Measurements from ENCODE around the gene GNAQ.

The GNAQ gene

DNA sequence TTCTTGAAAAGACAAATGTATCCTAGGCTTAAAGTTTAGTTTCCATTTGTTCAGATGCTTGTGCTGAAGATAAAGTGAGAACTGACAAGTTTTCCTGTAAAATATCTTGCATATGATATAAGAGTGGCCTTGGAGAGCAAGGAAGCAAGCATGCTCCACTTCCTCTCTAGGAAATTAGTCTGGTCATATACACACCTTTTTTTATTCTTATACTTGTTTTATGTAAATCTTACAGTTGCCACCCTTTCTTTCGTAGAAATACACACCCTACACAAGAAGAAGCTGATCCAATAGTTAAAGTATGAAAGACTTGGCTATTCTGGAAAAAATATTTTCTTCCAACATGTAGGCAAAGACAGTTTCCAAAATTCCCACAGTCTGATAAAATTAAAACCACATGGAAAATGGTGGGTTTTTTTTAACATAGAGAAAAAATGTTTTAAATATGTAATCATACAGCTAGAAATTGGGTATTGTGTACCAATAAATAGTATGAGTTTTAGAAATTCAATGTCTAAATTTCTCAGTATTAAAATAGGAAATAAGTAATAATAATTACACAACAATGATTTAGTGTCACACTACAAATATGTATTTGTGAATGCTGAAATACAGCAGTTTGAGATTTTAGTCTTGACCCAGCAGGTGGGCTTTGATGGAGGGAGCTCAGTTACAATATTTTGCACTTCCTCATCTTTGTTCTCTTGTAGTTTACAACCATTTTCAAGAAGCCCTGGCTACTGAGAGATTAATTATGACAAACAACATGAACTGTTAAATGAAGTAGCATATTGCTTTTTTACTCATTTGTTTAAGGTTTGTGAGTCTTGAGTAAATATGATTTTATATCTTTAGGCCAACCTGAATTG, 197.8 kb downstream of the GNAQ start:
- DNase-seq, result no peak

DNA sequence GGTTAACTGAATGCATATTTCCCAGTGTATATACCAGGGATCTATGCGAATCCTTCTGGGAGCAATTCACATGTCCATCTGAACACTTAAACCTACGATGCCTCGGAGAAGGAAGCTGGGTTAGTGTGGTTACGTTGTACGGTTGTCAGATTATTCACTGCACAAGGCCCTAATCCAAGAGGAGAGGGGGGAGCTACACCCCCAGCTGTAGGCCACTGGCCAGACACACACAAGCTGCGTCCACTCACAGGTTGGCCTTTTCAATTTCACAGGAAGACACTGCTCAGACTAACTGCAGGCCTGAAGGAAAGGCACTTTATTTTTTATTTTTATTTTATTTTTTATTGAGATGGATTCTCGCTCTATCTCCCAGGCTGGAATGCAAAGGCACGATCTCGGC, 199.0 kb downstream of the GNAQ start:
- no peak for DNase-seq

DNA sequence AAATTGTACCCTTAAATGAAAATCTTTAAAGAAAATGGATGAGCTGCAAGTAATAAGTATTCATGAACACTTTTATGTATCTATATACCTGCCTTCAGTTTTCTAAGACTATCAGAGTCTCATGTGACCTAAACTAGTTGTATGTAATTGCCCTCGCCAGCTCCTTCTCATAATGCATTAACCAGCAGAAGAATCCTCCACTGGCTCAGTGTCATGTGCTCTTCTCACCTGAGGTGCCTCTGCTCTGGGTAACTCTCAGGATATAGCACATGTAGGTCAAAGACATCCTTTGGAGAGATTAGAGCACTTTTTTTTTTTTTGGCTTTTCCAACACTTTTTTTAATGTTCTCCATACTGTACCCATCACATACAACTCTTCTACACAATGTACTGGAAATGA, 199.8 kb downstream of the GNAQ start:
- no peak for DNase-seq

DNA sequence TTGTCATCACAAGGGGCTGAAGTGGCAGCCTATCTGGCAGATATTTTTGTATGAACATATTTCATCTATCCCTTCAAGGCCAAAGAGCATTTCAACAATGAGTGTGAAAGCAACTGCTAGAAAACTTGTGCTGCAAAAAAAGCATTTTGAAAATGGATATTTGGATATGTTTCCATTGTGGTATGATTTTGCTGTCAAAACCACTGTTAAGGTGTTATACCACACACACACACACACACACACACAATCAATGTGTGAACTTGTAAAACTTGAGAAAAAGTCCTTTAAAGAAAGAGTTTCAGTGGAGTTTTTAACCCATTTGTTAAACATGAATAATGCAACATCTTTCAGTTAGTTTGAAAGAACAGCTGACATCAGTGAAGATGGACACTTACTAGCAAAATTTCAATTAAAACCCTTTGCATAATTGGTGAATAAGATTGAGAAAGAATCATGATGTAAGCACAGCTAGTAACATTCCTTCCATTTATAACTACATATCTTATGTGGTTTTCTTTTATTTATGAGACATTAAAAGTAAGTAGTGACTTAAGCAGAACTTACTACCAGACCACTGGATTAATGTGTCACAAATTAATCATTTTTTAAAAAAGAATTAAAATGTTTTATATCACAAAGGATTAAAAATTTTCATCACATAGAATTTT, 200.9 kb downstream of the GNAQ start:
- DNase-seq, result no peak

DNA sequence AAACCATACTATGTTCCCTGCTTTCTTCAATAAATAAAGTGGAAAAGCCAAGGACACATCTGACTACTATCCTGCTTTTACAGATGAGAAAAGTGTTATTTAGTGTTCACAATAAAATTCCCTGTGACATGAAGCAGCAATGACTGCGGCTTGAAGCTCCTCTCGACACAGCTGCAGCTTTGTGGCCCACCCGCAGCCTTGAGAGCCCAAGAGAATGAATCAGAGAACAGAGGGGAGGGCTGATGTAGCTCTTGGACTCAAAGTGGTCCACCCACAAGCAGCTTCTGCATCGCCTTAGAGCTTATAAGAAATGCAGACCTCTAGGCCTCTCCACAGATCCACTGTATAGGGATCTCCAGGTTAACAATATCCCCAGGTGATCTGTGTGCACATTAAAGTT, 202.2 kb downstream of the GNAQ start:
- DNase-seq, result no peak

DNA sequence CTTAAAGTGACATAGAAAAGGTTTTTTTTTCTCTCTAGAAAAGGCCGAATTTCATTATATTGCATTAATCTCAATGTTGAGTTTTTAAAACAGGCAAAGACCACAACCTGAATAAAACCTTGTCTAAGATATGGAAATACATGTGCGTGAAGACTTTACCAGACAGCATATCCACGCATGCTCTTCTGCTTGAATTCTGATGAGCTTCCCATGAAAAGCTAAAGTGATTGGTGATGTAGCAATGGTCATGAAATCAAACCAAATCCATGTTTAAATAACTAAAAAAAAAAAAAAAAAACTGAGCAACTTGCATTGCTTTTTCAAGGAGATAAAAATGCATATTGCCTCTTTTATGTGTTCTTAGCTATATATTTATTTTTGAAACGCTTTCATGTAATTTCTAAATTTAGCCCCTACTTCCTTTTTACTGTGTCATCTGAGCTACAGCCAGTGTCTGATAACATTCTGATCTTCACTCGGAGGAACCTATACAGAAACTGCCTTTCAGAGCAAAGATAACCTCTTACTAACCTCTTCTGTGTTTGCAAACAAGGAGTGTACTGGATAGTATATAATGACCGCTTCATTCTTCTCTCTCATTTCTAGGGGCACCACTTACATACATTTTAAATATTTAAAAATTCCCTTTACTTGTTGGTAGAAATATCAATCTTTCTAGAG, 204.4 kb downstream of the GNAQ start:
- no peak for DNase-seq

DNA sequence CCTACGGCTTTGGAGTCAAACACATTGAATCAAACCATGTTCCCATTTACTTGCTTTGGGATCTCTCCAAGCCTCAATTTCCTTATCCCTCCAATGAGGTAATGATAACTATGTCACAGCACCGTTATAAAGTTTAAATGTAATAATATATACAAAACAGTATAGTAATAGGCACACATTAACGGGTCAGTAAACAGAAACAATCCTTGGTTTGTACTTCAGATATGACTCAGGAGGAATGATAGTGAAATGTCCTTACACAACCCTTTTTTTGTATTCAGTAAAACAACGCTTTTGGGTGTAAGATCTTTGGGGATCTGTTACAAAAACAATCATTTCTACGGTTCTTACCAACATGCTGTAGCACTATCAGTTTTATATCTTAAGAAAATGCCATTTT, 205.0 kb downstream of the GNAQ start:
- no peak for DNase-seq

DNA sequence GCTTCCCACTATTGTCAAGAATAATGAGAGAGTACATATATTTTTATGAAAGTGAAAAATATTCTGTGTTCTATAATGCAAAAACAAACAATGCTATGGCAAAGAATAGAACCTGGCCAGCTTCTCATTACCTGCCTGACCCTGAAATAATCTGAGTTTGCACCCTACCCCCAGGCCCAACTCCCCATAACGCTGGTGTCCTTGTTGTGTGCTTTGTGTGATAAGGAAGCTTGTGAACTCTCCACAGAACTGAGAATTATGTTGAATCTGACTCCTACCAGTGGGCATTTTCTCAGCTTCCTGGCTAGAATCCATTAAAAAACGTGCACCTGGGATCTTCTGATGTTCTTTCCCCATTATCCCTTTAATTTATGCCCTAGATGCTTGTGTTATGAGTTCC, 205.5 kb downstream of the GNAQ start:
- DNase-seq, result no peak

DNA sequence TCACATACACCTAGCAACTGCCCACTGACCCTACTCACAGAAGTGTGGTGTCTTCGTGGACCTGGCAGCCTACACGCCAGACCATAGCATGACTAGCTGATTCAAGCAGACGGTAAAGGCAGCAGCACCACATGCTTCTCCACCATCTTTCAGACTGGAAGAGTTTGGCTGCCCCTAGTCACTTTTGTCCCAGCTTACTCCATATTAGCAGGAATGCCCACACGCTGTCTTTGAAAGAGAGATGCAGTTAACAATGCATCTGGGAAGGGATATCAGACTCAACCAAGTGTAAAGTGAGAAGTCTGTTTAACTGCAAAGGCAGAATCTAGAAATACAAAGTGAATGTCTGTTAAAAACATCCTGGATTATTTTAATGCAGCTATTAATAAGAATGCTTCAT, 206.2 kb downstream of the GNAQ start:
- no peak for DNase-seq

DNA sequence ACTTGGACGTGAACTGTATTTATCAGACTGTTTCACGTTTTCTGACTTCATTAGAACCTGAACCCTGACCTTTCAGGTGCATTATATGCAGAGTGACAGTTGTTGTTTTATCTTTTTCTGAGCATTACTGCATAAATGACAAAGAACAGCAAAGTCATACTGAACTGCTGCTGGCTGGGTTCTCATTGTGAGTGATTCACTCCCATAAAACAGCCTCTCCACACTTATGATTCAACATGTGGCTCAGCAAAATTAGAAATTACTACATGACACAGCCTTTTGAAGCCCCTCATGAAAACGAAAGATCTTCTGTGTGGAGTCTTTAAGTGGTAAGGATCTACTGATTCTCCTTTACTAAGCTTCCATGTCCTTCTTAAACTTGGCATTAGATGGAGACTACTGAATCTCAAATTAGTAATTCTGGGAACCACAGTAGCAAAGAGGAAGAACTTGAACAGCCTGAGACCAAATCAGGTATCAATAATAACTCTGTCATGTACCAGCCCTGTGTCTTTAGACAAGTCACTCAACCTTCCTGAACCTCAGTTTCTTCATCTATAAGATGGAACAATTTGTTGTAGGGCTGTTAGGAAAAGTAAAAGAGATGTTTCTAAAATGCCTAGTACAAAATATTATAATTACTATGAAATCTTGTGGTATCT, 211.2 kb downstream of the GNAQ start:
- no peak for DNase-seq

DNA sequence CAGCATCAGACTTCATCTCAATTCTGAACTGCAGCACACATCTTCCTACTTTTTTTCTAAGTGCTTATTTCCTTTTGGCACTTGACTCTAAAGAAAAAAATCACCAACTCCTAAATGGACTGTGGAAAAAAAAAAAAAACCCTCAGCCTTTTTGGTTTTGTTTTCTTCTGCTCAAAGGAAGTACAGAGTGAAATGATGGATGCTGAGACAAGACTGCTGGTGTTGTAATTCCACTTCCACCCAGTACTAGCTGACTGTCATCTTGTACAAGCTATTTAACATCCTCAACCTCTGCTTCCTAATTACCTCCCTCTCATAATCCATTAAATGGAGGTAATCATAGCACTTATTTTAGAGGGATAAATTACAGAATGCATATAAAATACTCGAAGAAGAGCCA, 212.0 kb downstream of the GNAQ start:
- no peak for DNase-seq

DNA sequence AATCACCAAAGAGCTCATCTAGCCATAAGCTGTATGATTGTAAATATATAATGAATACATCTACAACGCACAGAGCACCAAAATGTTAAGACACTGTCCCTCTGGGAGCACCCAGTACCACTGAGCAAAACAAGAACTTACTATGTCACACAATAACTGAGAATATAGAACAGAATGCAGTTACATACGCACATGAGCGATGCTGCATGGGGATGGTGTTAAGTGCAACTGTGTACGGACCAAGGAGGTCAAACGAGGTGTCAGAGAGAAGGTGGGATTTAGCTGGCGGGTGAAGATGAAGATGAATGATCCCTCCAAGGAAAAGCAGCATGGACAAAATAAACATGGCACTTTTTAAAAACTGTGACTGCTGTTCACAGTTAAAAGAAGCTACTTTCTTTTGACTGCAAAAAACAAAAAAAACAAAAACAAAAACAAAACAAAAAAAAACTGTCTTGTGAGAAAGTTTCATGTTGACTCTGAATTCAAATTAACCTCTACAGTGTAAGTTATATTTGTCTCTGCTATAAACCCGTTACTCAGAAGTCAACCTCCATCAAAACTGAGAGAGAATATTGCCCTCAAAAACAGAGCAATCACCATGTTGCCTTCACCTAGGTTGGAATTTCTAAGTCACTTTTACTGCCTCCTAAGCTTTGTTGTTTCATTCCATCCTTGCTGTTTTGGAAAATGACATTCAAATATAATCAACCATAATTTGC, 213.9 kb downstream of the GNAQ start:
- DNase-seq, result no peak

DNA sequence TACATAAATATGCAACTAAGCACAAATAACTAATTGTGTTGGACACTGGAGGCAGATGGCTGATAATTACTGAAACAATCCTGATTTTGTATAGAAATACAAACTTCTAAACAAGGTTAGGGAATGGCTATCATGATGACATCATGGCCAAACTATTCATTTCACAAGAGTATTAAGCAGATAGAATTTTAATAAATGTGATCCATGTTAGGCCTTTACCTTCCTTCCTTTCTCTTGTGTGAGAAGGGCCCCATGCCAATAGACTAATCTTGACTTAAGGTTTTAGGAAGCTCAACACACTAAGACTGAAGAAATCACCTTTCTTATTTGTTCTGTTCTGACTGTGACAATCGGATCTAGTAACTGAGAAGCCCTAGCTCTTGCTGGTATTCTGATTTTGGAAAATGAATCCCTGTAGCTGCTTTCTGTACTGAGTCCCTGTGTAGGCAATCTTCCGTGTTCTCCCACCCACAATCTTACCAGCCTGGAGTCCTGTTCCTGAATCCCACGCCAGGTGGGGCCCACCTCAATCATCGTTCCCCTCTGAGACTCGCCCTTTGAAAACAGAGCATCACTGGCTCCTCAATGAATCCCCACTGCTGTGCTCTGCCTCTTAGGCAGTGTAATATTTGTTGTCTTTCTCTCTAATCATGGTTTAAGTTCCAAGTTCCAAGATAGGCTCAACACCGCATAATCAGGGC, 214.8 kb downstream of the GNAQ start:
- no peak for DNase-seq

DNA sequence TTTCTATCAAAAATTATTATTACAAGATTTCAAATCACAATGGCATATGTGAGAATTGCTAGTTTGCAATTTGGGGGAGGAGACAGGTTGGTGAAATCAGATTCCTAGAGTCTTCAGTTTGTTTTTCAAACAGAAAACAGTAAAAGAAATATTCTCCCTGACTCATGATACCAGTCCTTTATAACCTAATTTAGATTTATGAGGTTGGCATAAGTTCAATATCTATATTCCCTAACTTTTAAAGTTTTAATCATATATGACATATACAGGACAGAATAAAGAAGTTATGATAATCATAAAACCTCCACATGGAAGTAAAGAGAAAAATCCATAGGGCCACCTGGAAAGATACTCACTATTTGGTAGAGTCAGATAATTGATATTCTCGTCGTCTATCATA, 216.4 kb downstream of the GNAQ start:
- DNase-seq, result no peak

DNA sequence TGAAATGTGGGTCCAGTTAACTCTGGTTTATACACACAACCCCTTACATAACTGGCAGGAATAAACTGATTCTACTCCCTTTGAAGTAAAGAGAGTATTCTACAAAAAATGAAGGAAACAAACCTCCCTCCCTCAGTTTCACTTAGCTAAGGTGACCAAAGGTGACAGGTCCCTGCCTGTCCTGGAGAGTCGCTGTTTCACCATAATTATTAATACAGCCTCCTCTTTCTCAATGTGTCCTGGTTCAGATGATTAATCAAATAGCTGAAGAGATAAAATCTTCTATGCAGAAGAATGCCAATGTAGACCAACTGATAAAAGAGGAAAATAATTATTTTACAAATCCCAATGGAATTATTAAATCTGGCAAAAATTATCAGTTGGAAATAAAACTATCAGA, 219.8 kb downstream of the GNAQ start:
- no peak for DNase-seq

DNA sequence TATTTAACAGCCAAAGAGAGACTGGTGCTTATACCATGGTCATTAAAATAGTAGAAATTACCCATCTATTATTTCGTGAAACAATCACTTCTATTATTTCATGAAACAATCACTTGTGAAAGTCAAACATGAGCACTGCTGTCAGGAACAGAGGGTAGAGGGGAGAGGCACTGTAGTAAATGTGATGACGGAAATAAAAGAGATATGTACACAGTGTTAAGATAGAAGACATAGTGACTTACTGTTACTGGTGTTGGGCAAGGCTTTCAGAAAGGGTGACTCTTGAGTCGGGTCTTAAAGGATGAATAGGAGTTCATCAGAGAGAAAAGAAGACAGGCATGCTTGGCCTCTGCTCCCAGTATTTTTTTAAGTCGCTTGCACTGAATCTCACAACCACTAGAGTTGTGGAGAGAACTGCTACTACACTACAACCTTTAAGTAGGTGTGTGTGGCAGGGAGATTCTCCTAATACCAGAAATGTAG, 220.9 kb downstream of the GNAQ start:
- no peak for DNase-seq

DNA sequence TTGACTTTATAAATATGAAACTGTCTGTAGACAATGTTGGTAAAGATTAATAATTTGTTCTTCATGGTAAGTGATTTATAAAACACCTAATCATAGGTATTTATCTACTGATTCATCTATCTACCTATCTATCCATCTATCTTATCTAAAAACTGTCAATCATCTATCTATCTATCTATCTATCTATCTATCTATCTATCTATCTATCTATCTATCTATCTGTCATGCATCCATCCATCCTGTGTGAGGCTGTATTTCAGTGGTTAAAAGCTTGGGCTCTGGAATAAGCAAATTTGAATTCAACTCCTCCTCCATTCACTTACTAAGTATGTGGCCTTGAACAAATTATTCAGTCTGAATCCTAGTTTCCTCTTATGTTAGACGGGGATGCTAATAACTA, 221.6 kb downstream of the GNAQ start:
- no peak for DNase-seq

DNA sequence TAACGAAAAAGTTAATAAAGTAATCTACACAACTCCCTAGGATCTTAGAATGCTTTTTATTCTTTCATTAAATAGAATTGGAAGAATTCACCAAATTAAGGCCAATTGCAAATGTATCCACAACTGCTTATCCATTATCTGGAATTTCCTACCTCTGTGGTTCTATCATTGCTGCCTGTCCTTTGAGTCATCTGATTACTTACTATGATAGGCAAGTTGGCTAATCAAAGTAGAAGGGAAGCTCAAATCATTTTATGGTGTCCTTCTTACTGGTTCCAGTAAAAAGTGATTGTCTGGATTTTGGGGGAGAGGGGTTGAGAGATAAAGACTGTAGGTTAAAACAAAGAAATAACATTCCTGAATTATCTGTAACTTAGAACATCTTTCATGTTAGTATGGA, 222.1 kb downstream of the GNAQ start:
- no peak for DNase-seq

DNA sequence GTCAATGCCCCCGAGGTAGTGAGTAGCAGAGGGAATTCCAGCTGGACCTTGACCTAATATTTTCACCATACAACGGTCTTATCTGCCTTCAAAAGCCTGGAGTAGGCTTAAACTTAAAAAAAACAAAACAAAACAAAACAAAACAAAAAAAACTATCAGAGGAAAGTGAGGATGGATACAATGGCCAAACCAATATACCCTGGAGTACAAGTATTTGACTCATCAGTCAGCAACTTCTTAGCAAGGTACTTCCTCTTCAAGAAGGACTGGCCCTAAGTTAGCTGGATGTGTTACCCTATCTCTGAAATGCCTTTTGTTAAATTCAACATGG, 222.9 kb downstream of the GNAQ start:
- no peak for DNase-seq

DNA sequence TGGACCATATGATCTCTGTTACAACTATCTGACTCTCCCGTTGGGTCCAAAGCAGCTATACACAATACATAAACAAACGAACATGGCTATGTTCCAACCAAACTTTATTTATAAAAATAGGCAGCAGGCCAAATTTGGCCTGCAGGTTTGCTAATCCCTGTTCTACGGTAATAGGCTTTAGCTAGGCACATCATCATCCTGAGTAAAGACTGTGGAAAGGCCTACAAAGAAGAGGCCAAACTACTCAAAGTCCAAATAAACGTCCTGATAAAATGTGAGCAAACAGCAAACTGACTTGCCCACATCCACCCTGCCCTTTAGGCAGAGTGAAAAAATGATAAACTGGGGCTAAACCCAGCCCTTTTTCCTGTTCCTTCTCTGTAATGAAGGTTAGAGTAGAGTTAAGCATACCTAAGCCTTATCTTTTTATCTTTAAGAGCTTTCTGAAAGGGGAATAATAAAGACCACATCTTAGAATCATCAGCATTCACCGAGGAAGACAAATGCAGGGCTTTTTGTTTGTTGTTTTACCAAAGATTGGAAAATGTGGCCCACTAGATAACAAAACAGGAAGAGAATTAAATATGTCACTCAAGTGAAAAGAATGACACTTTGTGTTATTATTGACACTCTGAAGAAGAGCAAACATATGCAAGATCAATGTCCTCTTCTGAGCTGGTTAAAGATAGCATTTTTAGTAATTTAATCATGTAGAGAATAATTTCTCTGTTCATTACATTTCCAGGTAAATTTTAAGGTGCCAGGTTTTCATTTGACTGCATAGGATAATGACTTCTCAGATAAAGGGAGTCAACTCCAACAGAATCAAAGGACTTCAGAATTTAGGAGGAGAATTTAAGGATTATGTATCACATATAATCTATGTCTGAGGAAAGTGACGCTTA, 223.5 kb downstream of the GNAQ start:
- no peak for DNase-seq

DNA sequence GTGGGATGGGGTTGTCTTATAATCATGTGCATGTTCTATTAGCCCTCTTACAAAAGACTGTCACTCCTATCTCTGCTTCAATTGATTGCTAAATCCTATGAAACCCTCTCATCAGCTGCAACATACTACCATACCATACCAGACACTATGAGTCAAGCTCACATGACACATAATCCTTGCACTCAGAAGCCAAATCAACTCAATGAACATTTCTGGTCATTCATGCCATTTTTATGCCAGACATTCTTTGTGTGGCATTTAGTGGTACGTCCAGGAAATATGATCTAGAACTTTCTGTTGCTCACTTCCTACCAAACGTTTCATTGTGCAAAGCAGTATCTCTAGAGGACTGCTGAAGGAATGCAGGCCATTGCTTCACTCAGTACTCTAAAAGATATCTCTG, 224.3 kb downstream of the GNAQ start:
- no peak for DNase-seq
